Memory B cell (primary cell): ENCODE data around the gene TNRC6C.
"Not testable (repeated sequence)": the region's sequence is repeated elsewhere in the genome, so short reads cannot be mapped to it uniquely, and the experiment has no call there.

Experiments
- ATAC-seq: fragments of 150-1000 bp; cut with Tn5 transposase; 2 replicates; pipeline ENCODE4 v1.10.0; 2021; ENCODE audit warnings: low read depth, mild to moderate bottlenecking, moderate library complexity
- DNase-seq, 2 donors: peaks; one replicate each; pipeline ENCODE4 v3.0.0; 2022; ENCODE audit warnings: low spot score in 2 of 2
- H3K27ac Mint-ChIP-seq: one replicate; pipeline ENCODE4 v1.8.0; 2022; ENCODE audit warnings: mild to moderate bottlenecking, moderate library complexity, mixed read lengths
- H3K27me3 Mint-ChIP-seq: one replicate; pipeline ENCODE4 v1.8.0; 2022; ENCODE audit warnings: mixed read lengths
- H3K36me3 Mint-ChIP-seq: one replicate; pipeline ENCODE4 v1.8.0; 2022; ENCODE audit warnings: mild to moderate bottlenecking, mixed read lengths
- H3K4me1 Mint-ChIP-seq: one replicate; pipeline ENCODE4 v1.8.0; 2022; ENCODE audit warnings: mixed read lengths
- H3K4me3 Mint-ChIP-seq: one replicate; pipeline ENCODE4 v1.8.0; 2022; ENCODE audit warnings: mild to moderate bottlenecking, moderate library complexity, mixed read lengths
- H3K9me3 Mint-ChIP-seq: one replicate; pipeline ENCODE4 v1.8.0; 2022; ENCODE audit warnings: mixed read lengths

Gene TNRC6C

GRCh38 chr17:78109489-78109761 is 150.9 kb downstream of the TNRC6C start:
- ATAC-seq (no peak), DNase-seq (no peak)
- H3K36me3 Mint-ChIP-seq = peaks cover 20% of the 10 kb centered on the region
- no peaks in the 10 kb centered on the region for H3K9me3 Mint-ChIP-seq
- peaks cover 19% of the 10 kb centered on the region for H3K4me1 Mint-ChIP-seq
- H3K27ac Mint-ChIP-seq = peak overlapping the region; percentile 72
- no peaks in the 10 kb centered on the region for H3K27me3 Mint-ChIP-seq
- no peak overlapping the region for H3K4me3 Mint-ChIP-seq

DNA sequence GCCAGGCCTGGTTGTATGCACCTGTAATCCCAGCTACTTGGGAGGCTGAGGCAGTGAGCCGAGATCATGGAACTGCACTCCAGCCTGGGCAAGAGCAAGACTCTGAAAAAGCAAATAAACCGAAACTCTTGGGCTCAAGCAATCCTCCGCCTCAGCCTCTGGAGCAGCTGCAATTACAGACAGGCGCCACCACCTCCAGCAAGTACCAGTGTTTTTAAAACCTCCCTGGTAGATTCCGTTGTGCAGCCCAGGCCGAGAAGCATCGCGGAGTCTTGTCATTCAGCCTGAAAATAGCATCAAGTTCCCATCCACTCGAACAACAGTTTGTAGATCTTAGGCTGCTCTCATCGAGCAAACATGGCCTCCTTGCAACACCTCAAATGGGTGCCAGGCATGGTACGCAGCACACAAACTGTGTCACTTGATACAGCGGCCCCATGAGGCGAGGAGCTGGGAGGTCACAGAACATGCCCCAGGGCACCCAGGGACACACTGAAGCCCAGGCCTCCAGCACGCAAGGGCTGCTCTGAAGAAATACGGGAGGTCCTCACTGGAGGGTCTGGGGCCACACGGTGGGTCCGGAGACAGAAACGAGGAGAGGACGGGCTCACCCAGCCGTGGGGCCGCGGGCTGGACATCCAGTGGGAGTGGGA is 152.0 kb downstream of the TNRC6C start:
- DNase-seq = no peak
- Mint-ChIP-seq H3K9me3 (no peaks in the 10 kb centered on the region), H3K27me3 (no peaks in the 10 kb centered on the region), H3K36me3 (peaks cover 24% of the 10 kb centered on the region), H3K27ac (no peak overlapping the region), H3K4me3 (no peak overlapping the region), H3K4me1 (peaks cover 19% of the 10 kb centered on the region)
- ATAC-seq = no peak

DNA sequence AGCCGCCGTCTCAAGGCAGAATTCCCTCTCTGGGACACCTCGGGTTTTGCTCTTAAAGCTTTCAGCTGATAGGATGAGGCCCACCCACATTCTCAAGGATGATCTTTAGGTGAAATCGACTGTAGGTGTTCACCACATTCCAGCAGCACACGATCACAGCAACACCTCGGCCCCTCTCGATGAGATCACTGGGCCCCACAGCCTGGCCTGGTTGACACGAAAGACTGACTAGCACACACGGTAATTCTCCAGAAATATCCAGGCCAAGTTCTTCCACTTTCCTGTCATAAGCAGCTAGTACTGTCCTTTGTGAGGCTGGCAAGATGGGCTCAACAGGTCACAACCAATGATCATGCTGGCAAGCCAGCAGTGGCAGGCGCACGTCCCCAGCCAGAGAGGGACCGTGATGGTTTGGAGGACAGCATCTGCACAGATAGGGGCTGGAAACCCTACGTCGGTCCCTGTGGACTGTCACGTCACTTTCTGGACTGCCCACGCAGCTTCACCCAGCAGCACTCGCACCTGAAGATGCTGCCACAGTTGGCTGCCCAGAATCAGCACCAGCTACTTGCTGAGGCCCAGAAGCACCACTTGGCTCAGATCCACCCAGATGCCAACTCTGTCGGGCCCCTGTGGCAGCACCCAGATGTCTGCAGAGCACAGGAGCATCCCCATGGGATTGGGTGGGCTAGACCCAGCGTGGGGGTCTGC is 152.7 kb downstream of the TNRC6C start:
- Mint-ChIP-seq H3K4me3 (no peak overlapping the region), H3K9me3 (no peaks in the 10 kb centered on the region), H3K27ac (no peak overlapping the region), H3K27me3 (no peaks in the 10 kb centered on the region), H3K36me3 (peaks cover 24% of the 10 kb centered on the region), H3K4me1 (peaks cover 19% of the 10 kb centered on the region)
- DNase-seq = no peak
- no peak for ATAC-seq

DNA sequence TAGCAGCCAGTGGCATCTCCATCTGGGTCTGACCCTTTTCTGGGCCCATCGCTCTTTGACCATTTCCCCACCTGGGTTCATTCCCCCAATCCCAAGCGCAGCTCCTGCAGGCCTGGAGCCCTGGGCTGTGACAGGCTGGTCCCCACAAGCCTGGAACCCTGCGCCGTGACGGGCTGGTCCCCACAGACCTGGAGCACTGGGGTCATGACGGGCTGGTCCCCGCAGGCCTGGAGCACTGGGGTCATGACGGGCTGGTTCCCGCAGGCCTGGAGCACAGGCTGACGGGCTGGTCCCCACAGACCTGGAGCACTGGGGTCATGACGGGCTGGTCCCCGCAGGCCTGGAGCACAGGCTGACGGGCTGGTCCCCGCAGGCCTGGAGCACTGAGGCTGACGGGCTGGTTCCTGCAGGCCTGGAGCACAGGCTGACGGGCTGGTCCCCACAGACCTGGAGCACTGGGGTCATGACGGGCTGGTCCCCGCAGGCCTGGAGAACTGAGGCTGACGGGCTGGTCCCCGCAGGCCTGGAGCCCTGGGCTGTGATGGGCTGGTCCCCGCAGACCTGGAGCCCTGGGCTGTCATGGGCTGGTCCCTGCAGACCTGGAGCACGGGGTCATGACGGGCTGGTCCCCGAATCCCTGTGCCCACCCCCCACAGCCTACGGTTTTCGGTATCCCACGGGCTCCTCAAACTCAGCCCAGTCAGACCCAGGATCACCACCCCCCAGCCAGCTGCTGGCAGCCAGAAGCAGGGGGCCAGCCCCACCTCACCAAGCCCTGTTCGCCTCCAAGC is 153.4 kb downstream of the TNRC6C start:
- H3K9me3 Mint-ChIP-seq = no peaks in the 10 kb centered on the region
- ATAC-seq = no peak
- H3K36me3 Mint-ChIP-seq = peaks cover 23% of the 10 kb centered on the region
- no peak overlapping the region for H3K4me3 Mint-ChIP-seq
- H3K4me1 Mint-ChIP-seq = peaks cover 19% of the 10 kb centered on the region
- no peaks in the 10 kb centered on the region for H3K27me3 Mint-ChIP-seq
- DNase-seq = no peak
- H3K27ac Mint-ChIP-seq = peak overlapping the region; percentile 46

DNA sequence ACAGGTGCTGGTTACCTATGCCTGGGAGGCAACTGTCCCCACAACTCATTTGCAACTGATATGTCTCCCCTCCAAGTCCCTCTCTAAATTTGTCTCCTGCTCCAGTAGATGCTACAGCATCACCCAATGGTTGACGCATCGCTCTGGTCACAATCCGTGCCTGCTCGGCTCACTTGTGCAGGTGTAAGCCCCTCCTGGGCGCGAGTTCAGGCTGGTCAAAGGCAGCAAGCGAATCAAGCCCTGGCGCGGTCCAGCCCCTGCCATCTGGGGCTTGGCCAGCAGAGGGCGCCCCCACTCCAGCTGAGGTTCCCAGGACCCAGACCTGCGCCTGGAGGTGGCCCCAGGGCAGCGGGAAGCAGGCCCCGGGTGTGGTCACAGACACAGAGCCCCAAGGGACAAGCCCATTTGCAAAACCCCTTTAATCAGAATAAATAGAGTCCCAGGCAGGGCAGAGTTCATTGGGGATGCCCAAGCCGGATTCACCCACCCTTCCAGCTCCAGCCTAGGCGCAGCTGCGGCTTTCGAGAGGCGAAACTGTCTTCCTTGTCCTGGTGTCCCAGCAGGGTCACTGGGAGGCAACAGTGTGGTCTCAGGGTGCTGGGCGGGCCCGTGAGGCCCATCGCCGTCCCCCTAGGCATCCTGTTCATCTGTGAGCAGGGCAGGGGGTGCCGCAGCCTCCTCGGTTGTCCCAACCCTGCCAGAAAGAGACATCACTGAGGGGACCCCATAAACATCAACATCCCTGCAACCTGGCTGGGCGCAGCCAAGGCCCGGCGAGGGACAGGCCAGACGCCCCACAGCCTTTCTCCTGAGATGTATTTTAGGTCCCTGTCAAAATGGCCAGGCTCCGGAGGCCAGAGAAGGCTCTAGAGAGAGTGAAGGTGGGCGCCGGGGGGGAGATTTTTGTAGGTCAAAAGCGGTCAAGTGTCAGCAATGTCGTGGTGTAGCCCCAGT is 154.3 kb downstream of the TNRC6C start:
- peaks cover 22% of the 10 kb centered on the region for H3K36me3 Mint-ChIP-seq
- no peaks in the 10 kb centered on the region for H3K27me3 Mint-ChIP-seq
- H3K4me3 Mint-ChIP-seq = peak overlapping the region; percentile 21
- ATAC-seq (peak; percentile 76), DNase-seq (peak; percentile 86 to 95)
- H3K4me1 Mint-ChIP-seq = peaks cover 19% of the 10 kb centered on the region
- peak overlapping the region; percentile 46 for H3K27ac Mint-ChIP-seq
- H3K9me3 Mint-ChIP-seq = no peaks in the 10 kb centered on the region

DNA sequence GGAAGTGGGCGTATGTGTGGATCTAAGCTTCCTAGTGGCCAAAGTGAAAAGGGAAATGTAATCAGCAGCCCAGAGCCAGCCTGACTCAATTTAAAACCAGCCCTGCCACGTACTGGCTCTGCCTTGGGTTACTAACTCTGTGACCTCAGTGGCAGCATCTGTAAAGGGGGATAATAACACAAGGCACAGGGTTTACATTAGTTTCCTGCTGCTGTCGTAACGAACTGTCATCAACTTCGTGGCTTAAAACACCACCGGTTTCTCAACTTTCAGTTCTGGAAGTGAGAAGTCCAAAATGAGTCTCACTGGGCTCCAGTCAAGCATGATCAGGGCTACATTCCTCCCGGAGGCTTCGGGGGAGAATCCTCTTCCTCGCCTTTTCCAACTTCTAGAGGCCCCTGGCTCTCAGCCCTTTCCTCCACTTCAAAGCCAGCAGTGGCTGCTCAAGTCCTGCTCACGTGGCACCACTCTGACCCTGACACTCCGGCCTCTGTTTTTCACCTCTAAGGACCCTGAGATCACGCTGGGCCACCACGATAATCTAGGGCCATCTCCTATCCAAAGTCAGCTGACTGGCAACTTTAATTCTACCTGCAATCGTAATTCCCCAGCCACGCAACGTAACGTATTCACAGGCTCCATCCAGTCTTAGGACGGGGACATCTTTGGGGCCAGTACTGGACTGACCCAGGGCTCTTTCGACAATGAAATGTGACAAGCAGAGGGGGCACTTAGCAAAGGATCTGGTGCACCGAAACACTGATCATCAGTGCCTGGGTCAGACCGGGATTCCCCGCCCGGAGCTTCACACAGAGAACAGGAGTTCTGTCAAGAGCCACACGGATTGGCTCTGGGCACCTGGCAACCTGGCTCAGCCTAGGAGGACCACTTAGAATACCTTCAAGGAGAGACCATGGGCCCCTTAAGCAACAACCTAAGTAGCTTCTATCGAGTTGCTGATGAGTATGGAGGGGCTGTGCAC is 155.6 kb downstream of the TNRC6C start:
- DNase-seq (no peak), ATAC-seq (peak; percentile 33)
- H3K9me3 Mint-ChIP-seq = no peaks in the 10 kb centered on the region
- H3K36me3 Mint-ChIP-seq = peaks cover 21% of the 10 kb centered on the region
- H3K4me3 Mint-ChIP-seq = peak overlapping the region; percentile 29
- peaks cover 21% of the 10 kb centered on the region for H3K4me1 Mint-ChIP-seq
- no peaks in the 10 kb centered on the region for H3K27me3 Mint-ChIP-seq
- H3K27ac Mint-ChIP-seq = peak overlapping the region; percentile 46

- Mint-ChIP-seq H3K9me3 (no peaks in the 10 kb centered on the region), H3K4me1 (peaks cover 21% of the 10 kb centered on the region), H3K36me3 (peaks cover 21% of the 10 kb centered on the region), H3K27me3 (no peaks in the 10 kb centered on the region), H3K4me3 (no peak overlapping the region), H3K27ac (peak overlapping the region; percentile 46)
- no peak for DNase-seq
- no peak for ATAC-seq
Observed at GRCh38 chr17:78114831-78115723, 156.6 kb downstream of the TNRC6C start.

GRCh38 chr17:78115803-78116202 is 157.3 kb downstream of the TNRC6C start:
- not testable (repeated sequence) for H3K9me3 Mint-ChIP-seq, H3K27ac Mint-ChIP-seq, ATAC-seq, H3K4me3 Mint-ChIP-seq, H3K27me3 Mint-ChIP-seq, DNase-seq
- Mint-ChIP-seq H3K36me3 (peaks cover 22% of the 10 kb centered on the region), H3K4me1 (peaks cover 20% of the 10 kb centered on the region)

- ATAC-seq (no peak), DNase-seq (no peak)
- Mint-ChIP-seq H3K9me3 (no peaks in the 10 kb centered on the region), H3K4me1 (peaks cover 25% of the 10 kb centered on the region), H3K36me3 (peaks cover 22% of the 10 kb centered on the region), H3K4me3 (no peak overlapping the region), H3K27me3 (no peaks in the 10 kb centered on the region), H3K27ac (no peak overlapping the region)
Observed at GRCh38 chr17:78116411-78116810, 157.9 kb downstream of the TNRC6C start.

DNA sequence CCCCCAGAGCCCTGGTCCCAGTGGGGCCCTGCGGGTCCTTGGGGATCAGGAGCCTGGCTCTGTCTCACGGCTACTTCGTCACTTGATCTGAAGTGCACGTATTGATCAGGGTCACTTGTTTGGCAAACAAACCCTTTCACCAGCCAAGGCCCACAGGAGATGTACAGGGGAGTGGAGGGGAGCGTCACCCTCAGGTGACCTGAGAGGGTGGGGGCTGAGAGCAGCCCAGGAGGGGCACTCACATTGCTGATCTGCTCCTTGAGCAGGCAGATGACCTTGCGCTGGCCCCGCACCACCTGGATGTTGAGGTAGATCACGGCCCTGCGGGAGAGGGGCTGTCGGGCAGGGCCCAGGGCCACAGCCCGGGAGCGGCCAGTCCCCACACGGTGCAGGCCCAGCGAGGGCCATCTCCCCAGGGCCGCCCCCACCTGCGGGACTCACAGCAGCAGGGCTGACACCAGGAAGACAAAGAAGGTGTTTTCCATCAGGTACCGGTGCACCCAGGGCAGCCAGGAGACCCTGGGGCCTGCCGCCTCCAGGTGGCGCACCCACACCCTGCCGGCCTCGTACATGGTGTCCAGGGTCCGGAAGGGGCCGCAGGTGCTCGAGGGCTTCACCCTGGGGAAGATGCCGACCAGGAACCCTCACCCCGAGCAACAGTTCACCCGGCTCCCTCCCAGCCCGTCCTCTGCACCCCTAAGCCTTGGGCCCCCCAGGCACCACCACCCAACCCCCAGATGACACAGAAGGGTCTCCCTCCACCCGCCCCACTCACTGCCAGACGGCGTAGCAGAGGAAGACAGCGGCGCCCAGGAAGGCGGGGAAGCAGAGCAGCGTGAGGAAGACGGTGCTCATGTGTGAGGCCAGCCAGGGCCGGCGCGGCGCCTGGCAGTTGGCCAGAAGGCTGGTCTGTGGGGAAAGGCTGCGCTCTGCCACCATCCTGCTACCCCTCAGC is 158.8 kb downstream of the TNRC6C start:
- Mint-ChIP-seq H3K27ac (no peak overlapping the region), H3K4me3 (no peak overlapping the region), H3K36me3 (peaks cover 24% of the 10 kb centered on the region), H3K9me3 (no peaks in the 10 kb centered on the region), H3K4me1 (peaks cover 32% of the 10 kb centered on the region), H3K27me3 (no peaks in the 10 kb centered on the region)
- DNase-seq (no peak), ATAC-seq (peak; percentile 26)

DNA sequence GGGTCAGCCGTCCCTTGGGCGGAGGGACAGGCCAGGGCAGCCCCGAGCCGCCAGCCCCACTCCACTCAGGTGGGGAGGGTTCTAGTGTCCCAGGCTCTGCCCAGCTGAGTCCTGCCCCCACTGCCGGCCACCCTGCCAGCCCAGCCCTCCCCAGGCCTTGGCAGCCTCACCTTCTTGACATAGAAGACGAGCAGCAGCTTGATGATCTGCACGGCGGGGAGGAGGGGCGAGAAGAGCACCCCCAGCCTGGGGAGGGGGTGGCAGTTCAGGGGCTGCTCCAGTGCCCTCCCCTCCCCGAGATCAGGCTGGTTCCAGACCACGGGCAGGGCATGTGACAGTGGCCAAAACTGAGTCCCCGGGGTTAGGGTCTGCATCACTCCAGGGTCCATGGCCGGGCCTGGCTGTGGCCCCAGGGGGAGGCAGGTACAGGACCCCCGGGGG is 160.3 kb downstream of the TNRC6C start:
- no peak for DNase-seq
- H3K27ac Mint-ChIP-seq = no peak overlapping the region
- no peaks in the 10 kb centered on the region for H3K27me3 Mint-ChIP-seq

More for the DNA sequence above, 160.3 kb downstream of the TNRC6C start:
- Mint-ChIP-seq H3K4me3 (no peak overlapping the region), H3K4me1 (peaks cover 32% of the 10 kb centered on the region), H3K9me3 (no peaks in the 10 kb centered on the region), H3K36me3 (peaks cover 28% of the 10 kb centered on the region)
- no peak for ATAC-seq
